MM.1S (cell line): ENCODE measurements around the gene PPP2R2D.

Source experiments
- DNase-seq: peaks from one replicate; pipeline ENCODE4 v3.0.0-alpha.2; 2015
- H2AFZ ChIP-seq: fragments of 300-600 bp; sonication (generic); 2 replicates; pipeline ENCODE4 v1.6.0; 2016; ENCODE audit warnings: antibody characterized with exemption, low read length
- H3F3A ChIP-seq: fragments of 300-600 bp; sonication (generic); 2 replicates; pipeline ENCODE4 v1.6.1; 2016; ENCODE audit warnings: mild to moderate bottlenecking, antibody characterized with exemption, low read length, moderate library complexity, mixed read lengths; ENCODE audit not compliant: insufficient read depth
- H3K27ac ChIP-seq: fragments of 300-600 bp; sonication (generic); 2 replicates; pipeline ENCODE4 v1.5.1; 2016; ENCODE audit warnings: mild to moderate bottlenecking, low read length
- H3K27me3 ChIP-seq: fragments of 300-600 bp; sonication (generic); replicated peaks from 2 replicates; pipeline ENCODE4 v1.6.0; 2016; ENCODE audit warnings: low read length; ENCODE audit not compliant: insufficient read depth
- H3K36me3 ChIP-seq: fragments of 300-600 bp; sonication (generic); replicated peaks from 2 replicates; pipeline ENCODE4 v1.6.1; 2016; ENCODE audit warnings: mild to moderate bottlenecking, low read length, mixed read lengths; ENCODE audit not compliant: insufficient read depth
- H3K4me1 ChIP-seq: fragments of 300-600 bp; sonication (generic); 2 replicates; pipeline ENCODE4 v1.6.1; 2016; ENCODE audit warnings: low read length, mixed read lengths
- H3K4me2 ChIP-seq: fragments of 300-600 bp; sonication (generic); 2 replicates; pipeline ENCODE4 v1.6.0; 2016; ENCODE audit warnings: low read depth, low read length
- H3K4me3 ChIP-seq: fragments of 300-600 bp; sonication (generic); 2 replicates; pipeline ENCODE4 v1.5.1; 2016; ENCODE audit warnings: low read length, mixed read lengths
- H3K79me2 ChIP-seq: fragments of 300-600 bp; sonication (generic); 2 replicates; pipeline ENCODE4 v1.6.1; 2016; ENCODE audit warnings: mixed run types, low read length, mixed read lengths
- H3K9ac ChIP-seq: fragments of 300-600 bp; sonication (generic); 2 replicates; pipeline ENCODE4 v1.6.1; 2016; ENCODE audit warnings: low read length, mixed read lengths
- H3K9me2 ChIP-seq: fragments of 300-600 bp; sonication (generic); replicated peaks from 2 replicates; pipeline ENCODE4 v1.6.1; 2016; ENCODE audit warnings: mild to moderate bottlenecking, low read length, mixed read lengths; ENCODE audit not compliant: insufficient read depth
- H3K9me3 ChIP-seq: fragments of 300-600 bp; sonication (generic); replicated peaks from 2 replicates; pipeline ENCODE4 v1.6.1; 2016; ENCODE audit warnings: mild to moderate bottlenecking, low read length, mixed read lengths; ENCODE audit not compliant: insufficient read depth
- H4K20me1 ChIP-seq: fragments of 300-600 bp; sonication (generic); 2 replicates; pipeline ENCODE4 v1.6.1; 2016; ENCODE audit warnings: mild to moderate bottlenecking, low read length, moderate library complexity, mixed read lengths; ENCODE audit not compliant: insufficient read depth
- CTCF ChIP-seq: fragments of 300-600 bp; sonication (generic); IDR thresholded peaks from 2 replicates; pipeline ENCODE4 v1.5.1; 2016; ENCODE audit warnings: antibody characterized with exemption, low read length, mixed read lengths
- EZH2 ChIP-seq: fragments of 300-600 bp; sonication (generic); optimal IDR thresholded peaks from 2 replicates; pipeline ENCODE3; 2017; ENCODE audit warnings: low read depth, mild to moderate bottlenecking, antibody characterized with exemption, low read length, mixed read lengths
- EZH2phosphoT487 ChIP-seq: fragments of 300-600 bp; sonication (generic); IDR thresholded peaks from 2 replicates; pipeline ENCODE4 v1.6.1; 2018; ENCODE audit warnings: antibody characterized with exemption, low read length

Gene PPP2R2D

GRCh38 chr10:131876017-131876416 is 24.8 kb upstream of the PPP2R2D start:
- H3K79me2 ChIP-seq, result no peaks in the 10 kb centered on the region
- no peak for DNase-seq
- peaks cover 74% of the 10 kb centered on the region for H3K27me3 ChIP-seq
- no peaks in the 10 kb centered on the region for H3K4me1 ChIP-seq
- TF ChIP-seq EZH2phosphoT487 (no peak), CTCF (no peak), EZH2 (no peak)
- no peak overlapping the region for H3K4me3 ChIP-seq
- H3K9me2 ChIP-seq, result no peaks in the 10 kb centered on the region
- H3K4me2 ChIP-seq, result no peak overlapping the region
- H4K20me1 ChIP-seq, result no peaks in the 10 kb centered on the region
- no peaks in the 10 kb centered on the region for H3K9me3 ChIP-seq
- no peak overlapping the region for H3K9ac ChIP-seq
- H3K36me3 ChIP-seq, result no peaks in the 10 kb centered on the region
- H3F3A ChIP-seq, result no peaks in the 10 kb centered on the region
- no peak overlapping the region for H2AFZ ChIP-seq
- H3K27ac ChIP-seq, result no peak overlapping the region

- H3K9me3 ChIP-seq, result no peaks in the 10 kb centered on the region
- H3K27me3 ChIP-seq, result peaks cover 71% of the 10 kb centered on the region
- H3K79me2 ChIP-seq, result no peaks in the 10 kb centered on the region
- DNase-seq, result no peak
- H3F3A ChIP-seq, result no peaks in the 10 kb centered on the region
- no peaks in the 10 kb centered on the region for H4K20me1 ChIP-seq
- H3K4me3 ChIP-seq, result no peak overlapping the region
- no peaks in the 10 kb centered on the region for H3K4me1 ChIP-seq
- TF ChIP-seq CTCF (no peak), EZH2 (no peak), EZH2phosphoT487 (no peak)
- no peaks in the 10 kb centered on the region for H3K36me3 ChIP-seq
- H3K4me2 ChIP-seq, result no peak overlapping the region
- H3K9me2 ChIP-seq, result no peaks in the 10 kb centered on the region
- no peak overlapping the region for H3K9ac ChIP-seq
- no peak overlapping the region for H3K27ac ChIP-seq
- no peak overlapping the region for H2AFZ ChIP-seq
Observed at GRCh38 chr10:131876508-131876907, 24.3 kb upstream of the PPP2R2D start.

GRCh38 chr10:131880016-131880590 is 20.7 kb upstream of the PPP2R2D start:
- Histone ChIP-seq H3K9me3 (no peaks in the 10 kb centered on the region), H3K9ac (no peak overlapping the region), H3F3A (no peaks in the 10 kb centered on the region), H2AFZ (no peak overlapping the region), H3K4me2 (no peak overlapping the region), H3K4me3 (no peak overlapping the region), H3K36me3 (no peaks in the 10 kb centered on the region), H4K20me1 (no peaks in the 10 kb centered on the region), H3K27me3 (peaks cover 42% of the 10 kb centered on the region), H3K4me1 (no peaks in the 10 kb centered on the region), H3K79me2 (no peaks in the 10 kb centered on the region), H3K9me2 (no peaks in the 10 kb centered on the region), H3K27ac (no peak overlapping the region)
- DNase-seq, result no peak
- TF ChIP-seq CTCF (no peak), EZH2phosphoT487 (no peak), EZH2 (no peak)
